DOHH2 (cell line): ENCODE results near the gene RASGRF1.

ENCODE experiments used
- CTCF ChIP-seq: fragments of 200-600 bp; sonication (generic); IDR thresholded peaks from one replicate; pipeline ENCODE4 v1.5.1; 2014; ENCODE audit warnings: antibody characterized with exemption, mild to moderate bottlenecking, low read depth, low read length; ENCODE audit not compliant: poor library complexity, severe bottlenecking
- EZH2phosphoT487 ChIP-seq: fragments of 200-600 bp; sonication (generic); IDR thresholded peaks from 2 replicates; pipeline ENCODE4 v1.6.1; 2017; ENCODE audit warnings: borderline replicate concordance, mild to moderate bottlenecking, antibody characterized with exemption, low read length, moderate library complexity, mixed read lengths

- no peak for TF ChIP-seq CTCF
- TF ChIP-seq EZH2phosphoT487: no peak
Measured at GRCh38 chr15:79059081-79059572, 31.5 kb downstream of the RASGRF1 start.
